GM19455 (cell line): Measurements from ENCODE around the gene FOXD3.
A peak's percentile ranks its signal among the peaks of the same experiment; 100 is the strongest.
"Not testable (repeated sequence)": the region's sequence is repeated elsewhere in the genome, so short reads cannot be mapped to it uniquely, and the experiment has no call there.

Experiments used
- ATAC-seq: cut with Tn5 transposase; IDR thresholded peaks from one replicate; pipeline ENCODE4 v1.9.1; 2021; ENCODE audit not compliant: unreplicated experiment

Gene FOXD3

GRCh38 chr1:63356234-63356633, 33.9 kb downstream of the FOXD3 start:
- not testable (repeated sequence) for ATAC-seq

GRCh38 chr1:63359561-63359960, 37.2 kb downstream of the FOXD3 start:
- no peak for ATAC-seq

- ATAC-seq: no peak
These were observed 39.7 kb downstream of the FOXD3 start for GRCh38 chr1:63362073-63362472.

GRCh38 chr1:63362578-63362977, 40.2 kb downstream of the FOXD3 start:
- no peak for ATAC-seq

GRCh38 chr1:63363014-63363413, 40.6 kb downstream of the FOXD3 start:
- no peak for ATAC-seq

DNA sequence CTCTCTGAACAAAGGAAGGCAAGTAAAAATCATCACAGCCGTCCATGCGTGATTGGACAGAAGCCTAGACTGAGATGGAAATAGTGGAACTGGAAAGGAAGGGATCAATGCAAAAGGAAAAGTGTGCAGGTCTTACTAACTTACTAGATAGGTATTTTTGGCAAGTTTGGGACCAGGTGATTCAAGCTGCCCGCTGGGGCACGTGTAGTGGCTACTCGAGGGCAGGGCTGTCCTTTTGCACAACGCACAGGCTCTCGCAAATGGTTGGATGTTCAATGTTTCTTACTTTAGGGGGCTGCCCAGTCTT, 44.5 kb downstream of the FOXD3 start:
- ATAC-seq: no peak

GRCh38 chr1:63367215-63368103, 45.1 kb downstream of the FOXD3 start, which contains the start of gene ALG6:
TSS of gene ALG6 (plus strand) at chr1:63367627. CDS start at chr1:63370978, 3,351 bp downstream.
- ATAC-seq: peak; percentile 93

- peak; percentile 9 for ATAC-seq
These were observed 45.8 kb downstream of the FOXD3 start for GRCh38 chr1:63368131-63368530.
